GDM1 (cell line): Measurements from ENCODE around the gene SLC7A5.
"Not testable (repeated sequence)": the region's sequence is repeated elsewhere in the genome, so short reads cannot be mapped to it uniquely, and the experiment has no call there.

Experiments
- DNase-seq: peaks from one replicate; lab custom pipeline; 2025; lab: John Stamatoyannopoulos, UW

SLC7A5 gene

DNA sequence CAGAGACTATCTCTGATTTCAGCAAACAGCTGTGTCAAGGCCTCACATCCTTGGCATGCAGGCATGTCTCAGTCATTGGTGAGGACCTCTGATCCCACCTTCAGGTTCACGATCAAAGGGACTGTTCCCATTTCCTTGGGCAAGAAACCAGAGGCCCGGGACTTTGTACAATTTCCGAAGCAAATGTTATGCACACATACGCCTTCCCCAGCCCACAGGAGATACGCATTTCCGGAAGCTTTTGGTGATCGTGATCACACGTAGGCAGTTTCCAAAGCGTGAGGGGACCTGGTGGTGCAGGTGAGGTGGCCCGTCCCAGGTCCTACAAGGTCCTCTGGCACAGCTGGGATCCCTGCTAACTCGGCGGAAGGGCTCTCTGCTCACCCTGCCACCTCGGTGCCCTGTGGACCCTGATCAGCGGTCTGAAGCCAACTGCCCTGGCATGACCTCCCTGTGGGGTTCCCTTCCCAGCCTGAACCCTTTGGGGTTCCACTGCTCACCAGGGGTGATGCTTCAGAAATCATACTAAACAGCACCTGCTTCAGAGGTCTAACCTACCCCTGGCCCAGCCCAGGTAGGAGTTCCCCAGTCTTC lies 74.7 kb downstream of the SLC7A5 start:
- no peak for DNase-seq

- no peak for DNase-seq
Observed at GRCh38 chr16:87792205-87792565, 77.1 kb downstream of the SLC7A5 start.

DNA sequence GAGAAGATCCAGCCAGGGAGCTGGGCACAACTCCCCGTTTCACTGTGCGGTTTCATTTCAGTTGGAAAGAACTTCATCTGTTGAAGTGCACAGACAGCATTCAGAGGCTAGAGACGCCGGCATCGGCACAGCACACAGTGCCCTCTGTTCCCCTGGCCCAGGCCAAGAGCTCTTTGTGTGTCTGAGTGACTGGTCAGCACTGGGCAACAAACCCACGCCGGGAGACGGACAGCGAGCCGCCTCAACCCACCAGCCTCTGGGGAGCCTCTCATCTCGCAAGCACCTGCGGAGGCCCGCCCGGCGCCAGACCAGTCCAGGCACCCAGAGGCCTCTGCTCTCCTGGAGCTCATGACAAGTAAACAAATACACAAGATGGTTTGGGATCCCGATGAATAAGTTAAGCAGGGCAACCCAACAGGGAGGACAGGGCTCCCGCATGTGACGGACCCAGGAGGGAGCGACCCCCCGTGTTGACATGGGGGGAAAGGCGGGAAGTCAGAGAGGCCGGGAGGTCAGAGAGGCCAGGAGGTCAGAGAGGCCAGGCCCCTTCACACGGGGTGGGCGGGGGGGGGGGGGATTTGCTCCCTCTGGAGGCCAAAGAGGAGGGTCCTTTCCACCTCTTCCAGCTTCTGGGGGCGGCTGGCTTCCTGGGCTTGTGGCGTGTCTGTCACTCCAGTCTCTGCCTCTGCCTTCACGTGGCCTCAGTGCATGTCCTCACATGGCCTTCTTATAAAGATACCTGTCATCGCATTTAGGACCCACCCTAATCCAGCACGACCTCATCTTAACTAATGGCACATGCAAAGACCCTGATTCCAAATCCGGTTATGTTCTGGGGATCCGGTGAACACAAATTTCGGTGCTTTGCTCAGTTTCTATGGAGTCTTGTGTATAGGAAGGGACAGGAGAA lies 77.8 kb downstream of the SLC7A5 start:
- no peak for DNase-seq

DNA sequence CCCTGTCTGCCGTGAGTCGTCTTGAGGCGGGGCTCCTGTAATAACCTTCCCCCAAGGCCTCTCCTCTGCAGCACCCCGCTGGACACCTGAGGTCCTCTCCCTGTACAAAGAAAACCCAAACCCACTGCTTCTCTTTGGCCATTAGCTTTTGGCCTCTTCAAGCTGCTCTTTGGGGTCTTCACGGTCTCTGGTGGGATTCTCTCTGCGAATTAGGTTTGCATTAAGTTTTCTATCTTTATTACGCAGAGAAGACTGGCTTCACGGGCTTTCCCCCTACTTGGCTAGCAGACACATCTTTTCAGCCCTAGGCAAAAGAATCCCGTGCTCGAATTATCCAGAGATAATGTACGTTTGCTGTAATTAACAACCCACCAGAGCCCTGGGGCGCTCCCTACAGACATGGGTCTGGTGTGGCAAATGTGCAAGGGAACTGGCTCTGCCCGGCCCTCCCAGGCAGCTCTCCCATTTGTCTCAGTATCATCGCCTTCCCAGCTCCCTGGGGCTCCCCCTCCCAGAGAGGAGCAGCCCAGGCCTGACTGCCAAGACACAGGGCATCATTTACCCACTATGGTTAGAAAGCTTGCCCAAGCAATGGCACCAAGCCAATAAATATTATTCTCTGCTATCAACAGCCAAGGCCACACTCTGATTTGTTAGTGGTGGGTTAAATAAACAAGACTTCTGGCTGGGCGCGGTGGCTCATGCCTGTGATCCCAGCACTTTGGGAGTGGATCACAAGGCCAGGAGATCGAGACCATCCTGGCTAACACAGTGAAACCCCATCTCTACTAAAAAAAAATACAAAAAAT lies 78.8 kb downstream of the SLC7A5 start:
- DNase-seq, result no peak

GRCh38 chr16:87789437-87790291 lies 79.6 kb downstream of the SLC7A5 start:
- DNase-seq, result no peak

DNA sequence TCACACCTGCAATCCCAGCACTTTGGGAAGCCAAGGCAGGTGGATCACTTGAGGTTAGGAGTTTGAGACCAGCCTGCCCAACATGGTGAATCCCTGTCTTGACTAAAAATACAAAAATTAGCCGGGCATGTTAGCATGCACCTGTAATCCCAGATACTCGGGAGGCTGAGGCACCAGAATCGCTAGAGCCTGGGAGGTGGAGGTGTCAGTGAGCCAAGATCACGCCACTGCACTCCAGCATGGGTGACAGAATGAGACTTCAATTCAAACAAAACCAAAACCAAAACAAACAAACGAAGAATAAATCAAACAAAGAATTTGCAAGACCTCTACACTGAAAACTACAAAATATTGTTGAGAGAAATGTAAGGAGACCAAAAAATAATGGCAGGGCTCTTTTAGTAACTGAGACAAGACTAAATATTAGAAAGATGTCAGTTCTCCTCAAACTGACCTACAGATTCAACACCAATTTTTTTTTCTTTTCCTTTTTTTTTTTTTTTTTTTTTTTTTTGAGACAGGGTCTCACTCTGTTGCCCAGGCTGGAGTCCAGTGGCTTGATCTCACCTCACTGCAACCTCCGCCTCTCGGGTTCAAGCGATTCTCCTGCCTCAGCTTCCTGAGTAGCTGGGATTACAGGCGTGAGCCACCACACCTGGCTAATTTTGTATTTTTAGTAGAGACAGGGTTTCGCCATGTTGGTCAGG lies 80.4 kb downstream of the SLC7A5 start:
- not testable (repeated sequence) for DNase-seq

DNA sequence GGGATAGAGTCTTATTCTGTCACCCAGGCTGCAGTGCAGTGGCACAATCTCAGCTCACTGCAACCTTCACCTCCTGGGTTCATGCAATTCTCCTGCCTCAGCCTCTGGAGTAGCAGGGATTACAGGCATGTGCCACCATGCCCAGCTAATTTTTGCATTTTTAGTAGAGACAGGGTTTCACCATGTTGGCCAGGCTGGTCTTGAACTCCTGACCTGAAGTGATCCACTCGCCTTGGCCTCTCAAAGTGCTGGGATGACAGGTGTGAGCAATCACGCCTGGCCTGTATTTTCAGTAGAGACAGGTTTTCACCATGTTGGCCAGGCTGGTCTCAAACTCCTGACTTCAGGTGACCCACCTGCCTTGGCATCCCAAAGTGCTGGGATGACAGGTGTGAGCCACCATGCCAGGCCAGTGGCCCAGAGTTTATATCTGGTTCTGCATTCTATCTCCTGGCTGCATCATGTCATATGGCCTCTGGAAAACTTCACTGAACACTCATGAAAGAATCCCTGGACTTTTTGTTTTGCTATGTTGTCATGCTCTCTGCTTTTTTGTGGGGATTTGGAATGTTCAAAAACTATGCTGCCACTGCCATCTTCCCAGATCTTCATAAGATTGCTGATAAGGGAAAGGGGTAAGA lies 81.7 kb downstream of the SLC7A5 start:
- DNase-seq, result not testable (repeated sequence)

GRCh38 chr16:87784812-87785211 lies 84.5 kb downstream of the SLC7A5 start:
- DNase-seq, result no peak

GRCh38 chr16:87782033-87782432 lies 87.3 kb downstream of the SLC7A5 start:
- DNase-seq, result no peak

GRCh38 chr16:87780385-87780989 lies 88.8 kb downstream of the SLC7A5 start:
- peak; percentile 92 for DNase-seq
